ENCODE data around the gene PLA2G7. TPM values are rescaled to one million over a fixed set of nuclear protein-coding genes. Genes with fewer than 3 reads are reported as not detected.

Gene PLA2G7
- total and polyA plus RNA-seq, 2 donors (not counting 1 experiment from before 2014, with no cell fraction given), result 0.04 to 1.1 TPM

DNA sequence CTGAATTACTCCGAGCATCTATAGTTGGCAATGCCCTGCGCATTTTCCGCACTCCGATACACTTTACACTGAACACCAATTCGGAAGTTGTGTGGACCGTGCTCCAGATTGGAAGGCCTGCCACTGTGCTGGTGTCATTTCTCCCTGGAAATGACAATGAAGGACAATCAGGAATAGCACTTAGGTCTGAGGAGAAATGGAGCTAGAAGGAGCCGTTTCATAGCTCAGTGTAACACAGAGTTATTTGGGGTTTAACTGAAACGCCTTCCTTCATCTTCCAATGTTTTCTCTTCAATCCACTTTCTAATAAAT is 501 bp upstream of the PLA2G7 start:
- no peaks in the 10 kb centered on the region for H4K20me1 ChIP-seq (ENCODE audit: control insufficient read depth, insufficient read depth, low read length, poor library complexity, severe bottlenecking)
- CTCF ChIA-PET, result no interaction called here
- no peaks in the 10 kb centered on the region for H3K36me3 ChIP-seq (replicated peaks in 1 of 2; ENCODE audit: control extremely low read depth in 1 of 2, control insufficient read depth in 1 of 2, extremely low read depth in 1 of 2, insufficient read depth in 2 of 2, low read length in 1 of 2)
- no peak overlapping the region for H2AFZ ChIP-seq (ENCODE audit: insufficient read depth, low read depth, low read length, poor library complexity, severe bottlenecking)
- DNase-seq (no peak), ATAC-seq (ENCODE audit: low read depth) (no peak)
- no peaks in the 10 kb centered on the region for H3K79me2 ChIP-seq (ENCODE audit: control insufficient read depth, insufficient read depth, low read length)
- POLR2A ChIA-PET, result no interaction called here
- Mint-ChIP-seq H3K27ac (no peak overlapping the region), H3K27me3 (peaks cover 59% of the 10 kb centered on the region), H3K4me3 (peak overlapping the region; percentile 52), H3K4me1 (peaks cover 12% of the 10 kb centered on the region), H3K9me3 (ENCODE audit: insufficient read depth) (no peaks in the 10 kb centered on the region)
- 25% methylated on average over 5 of the region's 8 CpGs for WGBS (ENCODE audit: insufficient coverage)
- no peak overlapping the region for H3K9ac ChIP-seq (ENCODE audit: low read length)
- H3K27ac ChIP-seq (ENCODE audit: low read length in 2 of 2), result no peak overlapping the region
- H3K4me2 ChIP-seq (replicated peaks; ENCODE audit: low read depth, low read length, poor library complexity, severe bottlenecking), result no peak overlapping the region
- H3K27me3 ChIP-seq (replicated peaks in 1 of 4; ENCODE audit: control extremely low read depth in 1 of 4, control insufficient read depth in 3 of 4, insufficient read depth in 4 of 4, low read length in 3 of 4), result peaks cover 0 to 24% (median 14%) of the 10 kb centered on the region in 4 experiments
- TF ChIP-seq EZH2 (IDR thresholded peaks at IDR 0.05; ENCODE audit: borderline replicate concordance, insufficient read depth, low read depth, low read length, poor library complexity, severe bottlenecking), result no peak
- TF ChIP-seq, protein P1, sequence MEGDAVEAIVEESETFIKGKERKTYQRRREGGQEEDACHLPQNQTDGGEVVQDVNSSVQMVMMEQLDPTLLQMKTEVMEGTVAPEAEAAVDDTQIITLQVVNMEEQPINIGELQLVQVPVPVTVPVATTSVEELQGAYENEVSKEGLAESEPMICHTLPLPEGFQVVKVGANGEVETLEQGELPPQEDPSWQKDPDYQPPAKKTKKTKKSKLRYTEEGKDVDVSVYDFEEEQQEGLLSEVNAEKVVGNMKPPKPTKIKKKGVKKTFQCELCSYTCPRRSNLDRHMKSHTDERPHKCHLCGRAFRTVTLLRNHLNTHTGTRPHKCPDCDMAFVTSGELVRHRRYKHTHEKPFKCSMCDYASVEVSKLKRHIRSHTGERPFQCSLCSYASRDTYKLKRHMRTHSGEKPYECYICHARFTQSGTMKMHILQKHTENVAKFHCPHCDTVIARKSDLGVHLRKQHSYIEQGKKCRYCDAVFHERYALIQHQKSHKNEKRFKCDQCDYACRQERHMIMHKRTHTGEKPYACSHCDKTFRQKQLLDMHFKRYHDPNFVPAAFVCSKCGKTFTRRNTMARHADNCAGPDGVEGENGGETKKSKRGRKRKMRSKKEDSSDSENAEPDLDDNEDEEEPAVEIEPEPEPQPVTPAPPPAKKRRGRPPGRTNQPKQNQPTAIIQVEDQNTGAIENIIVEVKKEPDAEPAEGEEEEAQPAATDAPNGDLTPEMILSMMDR (IDR thresholded peaks at IDR 0.05), result no peak
- H3K4me3 ChIP-seq (ENCODE audit: control extremely low read depth in 1 of 5, extremely low read depth in 1 of 5, insufficient read depth in 1 of 5, low read depth in 2 of 5, low read length in 4 of 5), result no peak overlapping the region
- H3K9me3 ChIP-seq (ENCODE audit: control extremely low read depth in 1 of 3, control insufficient read depth in 2 of 3, insufficient read depth in 1 of 3, low read length in 2 of 3), result no peaks in the 10 kb centered on the region
- H3K4me1 ChIP-seq (ENCODE audit: control insufficient read depth in 2 of 2, insufficient read depth in 2 of 2, low read length in 2 of 2), result peaks cover 4 to 8% of the 10 kb centered on the region in 2 donors
- intact Hi-C loops (cut with micrococcal nuclease), result no loop called here

DNA sequence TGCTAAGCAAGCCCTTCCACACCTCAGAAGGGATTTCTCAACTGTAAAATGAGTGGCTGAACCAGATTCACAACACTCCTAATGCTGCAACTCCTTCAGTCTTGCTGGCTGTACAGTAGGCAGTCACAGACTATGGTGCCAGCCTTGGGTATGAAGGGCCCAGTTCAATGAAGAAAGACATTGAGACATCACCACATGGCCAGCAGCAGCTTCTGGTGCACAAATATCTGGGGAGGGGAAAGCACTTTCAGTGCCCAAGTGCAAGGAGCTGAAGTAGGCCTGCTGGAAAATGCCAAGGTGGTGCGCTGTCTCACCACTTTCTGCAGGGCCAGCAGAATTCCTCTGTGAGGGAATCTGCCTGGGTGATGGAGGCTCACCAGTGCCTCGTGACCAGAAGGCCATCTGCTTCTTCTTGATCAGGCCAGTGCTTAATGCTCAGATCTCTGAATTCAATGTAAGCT is 1.8 kb downstream of the PLA2G7 start:
- peaks cover 67% of the 10 kb centered on the region for H3K27me3 Mint-ChIP-seq
- no peak overlapping the region for H2AFZ ChIP-seq (ENCODE audit: insufficient read depth, low read depth, low read length, poor library complexity, severe bottlenecking)
- H3K4me1 Mint-ChIP-seq, result peaks cover 12% of the 10 kb centered on the region
- peaks cover 0 to 24% (median 15%) of the 10 kb centered on the region in 4 experiments for H3K27me3 ChIP-seq (replicated peaks in 1 of 4; ENCODE audit: control extremely low read depth in 1 of 4, control insufficient read depth in 3 of 4, insufficient read depth in 4 of 4, low read length in 3 of 4)
- H3K36me3 ChIP-seq (replicated peaks in 1 of 2; ENCODE audit: control extremely low read depth in 1 of 2, control insufficient read depth in 1 of 2, extremely low read depth in 1 of 2, insufficient read depth in 2 of 2, low read length in 1 of 2), result no peaks in the 10 kb centered on the region
- no peak overlapping the region for H3K27ac ChIP-seq (ENCODE audit: low read length in 2 of 2)
- H3K27ac Mint-ChIP-seq, result no peak overlapping the region
- H3K9ac ChIP-seq (ENCODE audit: low read length), result no peak overlapping the region
- no peak for TF ChIP-seq EZH2 (IDR thresholded peaks at IDR 0.05; ENCODE audit: borderline replicate concordance, insufficient read depth, low read depth, low read length, poor library complexity, severe bottlenecking)
- TF ChIP-seq, protein P1 (IDR thresholded peaks at IDR 0.05), result no peak
- H3K4me1 ChIP-seq (ENCODE audit: control insufficient read depth in 2 of 2, insufficient read depth in 2 of 2, low read length in 2 of 2), result peaks cover 4 to 8% of the 10 kb centered on the region in 2 donors
- H3K4me2 ChIP-seq (replicated peaks; ENCODE audit: low read depth, low read length, poor library complexity, severe bottlenecking), result no peak overlapping the region
- WGBS (ENCODE audit: insufficient coverage), result 86% methylated on average over 2 of the region's 2 CpGs
- POLR2A ChIA-PET, result no interaction called here
- no peak for DNase-seq
- CTCF ChIA-PET, result no interaction called here
- no peak for ATAC-seq (ENCODE audit: low read depth)
- no peaks in the 10 kb centered on the region for H3K9me3 ChIP-seq (ENCODE audit: control extremely low read depth in 1 of 3, control insufficient read depth in 2 of 3, insufficient read depth in 1 of 3, low read length in 2 of 3)
- no peak overlapping the region for H3K4me3 ChIP-seq (ENCODE audit: control extremely low read depth in 1 of 5, extremely low read depth in 1 of 5, insufficient read depth in 1 of 5, low read depth in 2 of 5, low read length in 4 of 5)
- intact Hi-C loops (cut with micrococcal nuclease), result no loop called here
- peak overlapping the region; percentile 21 for H3K4me3 Mint-ChIP-seq
- H4K20me1 ChIP-seq (ENCODE audit: control insufficient read depth, insufficient read depth, low read length, poor library complexity, severe bottlenecking), result no peaks in the 10 kb centered on the region
- no peaks in the 10 kb centered on the region for H3K79me2 ChIP-seq (ENCODE audit: control insufficient read depth, insufficient read depth, low read length)
- H3K9me3 Mint-ChIP-seq (ENCODE audit: insufficient read depth), result no peaks in the 10 kb centered on the region

All from B cell (primary cell).